Endothelial cell of umbilical vein (primary cell): ENCODE results near the gene ICAM1. TPM values are rescaled to one million over a fixed set of nuclear protein-coding genes. Genes with fewer than 3 reads are reported as not detected.

ENCODE experiments used
- BruUV-seq: library from RNA; stranded (reverse); fragments of 400-500 nt; replicated peaks from 2 replicates; lab custom pipeline; 2021; lab: Mats Ljungman, UMichigan
- CTCF ChIA-PET: fragments of 300-600, 350-600 bp; sonication (Branson Sonifier 250); formaldehyde crosslinking; loops from one replicate; lab custom pipeline; 2021; ENCODE audit warnings: antibody characterized with exemption, inconsistent platforms; lab: Charles Lee
- POLR2A ChIA-PET: fragments of 300-600, 350-600 bp; sonication (Branson Sonifier 250); formaldehyde crosslinking; loops from one replicate; lab custom pipeline; 2021; ENCODE audit warnings: antibody characterized with exemption, inconsistent platforms; lab: Charles Lee
- DNase-seq: peaks from one replicate; pipeline ENCODE4 v3.0.0-alpha.2; 2011; ENCODE audit warnings: low read depth, low spot score
- FAIRE-seq: peaks from 2 replicates; lab custom pipeline; 2011; peaks lifted over from hg19 to GRCh38; lab: Jason Lieb, UNC
- H2AFZ ChIP-seq: 2 replicates; pipeline ENCODE4 v1.6.0; 2012; ENCODE audit warnings: low read depth, low read length, control low read depth, inconsistent platforms
- H3K27ac ChIP-seq: 2 replicates; pipeline ENCODE4 v1.5.1; 2011; ENCODE audit warnings: low read depth, mild to moderate bottlenecking, control low read depth, low read length, moderate library complexity; ENCODE audit not compliant: insufficient read depth
- H3K27me3 ChIP-seq, 2 experiments: 2 replicates each; pipeline versions ENCODE4 v1.6.0 to v1.6.1; 2011; ENCODE audit warnings: low read length in 2 of 2, mixed read lengths in 1 of 2; ENCODE audit not compliant: control insufficient read depth in 2 of 2, insufficient read depth in 2 of 2
- H3K36me3 ChIP-seq, 2 experiments: 2 replicates in 1 of 2; 3 replicates in 1 of 2; pipeline ENCODE4 v1.5.1; 2011; ENCODE audit warnings: low read length in 2 of 2, mild to moderate bottlenecking in 1 of 2, moderate library complexity in 1 of 2; ENCODE audit not compliant: control insufficient read depth in 2 of 2, insufficient read depth in 2 of 2; ENCODE audit errors: extremely low read depth in 1 of 2
- H3K4me1 ChIP-seq: 3 replicates; pipeline ENCODE4 v1.5.1; 2011; ENCODE audit warnings: mild to moderate bottlenecking, low read length; ENCODE audit not compliant: control insufficient read depth, insufficient read depth; ENCODE audit errors: extremely low read depth
- H3K4me2 ChIP-seq: 2 replicates; pipeline ENCODE4 v1.6.1; 2011; ENCODE audit warnings: low read length, control low read depth, mixed read lengths; ENCODE audit not compliant: insufficient read depth
- H3K4me3 ChIP-seq, 3 experiments: fragments of 200-600 bp in 1 of 3; sonication (generic), shearing (Covaris generic) in 1 of 3; replicated peaks in 1 of 3; 2 replicates each; pipeline ENCODE4 v1.5.1; 2011 to 2016; ENCODE audit warnings: control low read depth in 3 of 3, low read length in 3 of 3, mild to moderate bottlenecking in 2 of 3, inconsistent platforms in 1 of 3, low read depth in 1 of 3, moderate library complexity in 1 of 3; ENCODE audit not compliant: insufficient read depth in 1 of 3
- H3K79me2 ChIP-seq: 2 replicates; pipeline ENCODE4 v1.6.0; 2012; ENCODE audit warnings: low read length, inconsistent platforms; ENCODE audit not compliant: control insufficient read depth, insufficient read depth
- H3K9ac ChIP-seq: replicated peaks from 2 replicates; pipeline ENCODE3; 2011; ENCODE audit warnings: low read length, control low read depth; ENCODE audit not compliant: insufficient read depth; ENCODE audit errors: extremely low read depth
- H3K9me1 ChIP-seq: replicated peaks from 3 replicates; pipeline ENCODE4 v1.6.0; 2011; ENCODE audit warnings: mild to moderate bottlenecking, low read length; ENCODE audit not compliant: control insufficient read depth, insufficient read depth; ENCODE audit errors: extremely low read depth
- H3K9me3 ChIP-seq: replicated peaks from 2 replicates; pipeline ENCODE4 v1.5.1; 2012; ENCODE audit warnings: low read length, inconsistent platforms; ENCODE audit not compliant: control insufficient read depth, insufficient read depth
- H4K20me1 ChIP-seq: replicated peaks from 2 replicates; pipeline ENCODE3; 2011; ENCODE audit warnings: mild to moderate bottlenecking, low read length; ENCODE audit not compliant: control insufficient read depth, insufficient read depth; ENCODE audit errors: extremely low read depth
- CTCF ChIP-seq, 2 donors: IDR thresholded peaks; 1 replicate in 1 of 2; 2 replicates in 1 of 2; pipeline ENCODE4 v1.5.1; 2011; ENCODE audit warnings: low read length in 2 of 2, mild to moderate bottlenecking in 2 of 2, moderate library complexity in 2 of 2, control low read depth in 1 of 2, inconsistent platforms in 1 of 2, low read depth in 1 of 2; ENCODE audit not compliant: insufficient read depth in 1 of 2; ENCODE audit errors: extremely low read depth in 1 of 2
- EZH2 ChIP-seq: IDR thresholded peaks from 2 replicates; pipeline ENCODE4 v1.6.1; 2012; ENCODE audit warnings: borderline replicate concordance, low read depth, mild to moderate bottlenecking, moderate library complexity, low read length, inconsistent platforms; ENCODE audit not compliant: severe bottlenecking
- FOS ChIP-seq: IDR thresholded peaks from 2 replicates; pipeline ENCODE4 v1.6.1; 2011; ENCODE audit warnings: mild to moderate bottlenecking, low read length, moderate library complexity, borderline replicate concordance; ENCODE audit not compliant: insufficient read depth
- GATA2 ChIP-seq: IDR thresholded peaks from 2 replicates; pipeline ENCODE4 v1.7.0; 2011; ENCODE audit warnings: low read depth, mild to moderate bottlenecking, moderate library complexity, mixed read lengths, low read length; ENCODE audit not compliant: insufficient read length, insufficient read depth
- JUN ChIP-seq: IDR thresholded peaks from 2 replicates; pipeline ENCODE4 v1.6.1; 2011; ENCODE audit warnings: borderline replicate concordance, low read depth; ENCODE audit not compliant: insufficient read length, insufficient read depth
- MAX ChIP-seq: IDR thresholded peaks from 2 replicates; pipeline ENCODE4 v1.6.1; 2011; ENCODE audit not compliant: insufficient read depth, insufficient read length
- MYC ChIP-seq: IDR thresholded peaks from one replicate; pipeline ENCODE4 v1.6.1; 2011; ENCODE audit warnings: mild to moderate bottlenecking, low read depth, low read length
- POLR2A ChIP-seq: IDR thresholded peaks from 2 replicates; pipeline ENCODE4 v1.6.1; 2012; ENCODE audit warnings: low read depth, mild to moderate bottlenecking, control low read depth, low read length
- POLR2AphosphoS5 ChIP-seq: IDR thresholded peaks from 2 replicates; pipeline ENCODE4 v1.6.1; 2012; ENCODE audit warnings: low read depth, mild to moderate bottlenecking, control low read depth, low read length, moderate library complexity; ENCODE audit not compliant: insufficient read depth
- dilution Hi-C: fragments of 300-500 bp; cut with MboI; formaldehyde crosslinking; loops from one replicate; pipeline ENCODE4 v1.15.0; 2019; ENCODE audit warnings: low sequenced_read_pairs; ENCODE audit not compliant: extremely low pct_ligation_motif_present
- intact Hi-C: fragments of 100-400 bp; cut with micrococcal nuclease; formaldehyde crosslinking; loops from one replicate; pipeline ENCODE4 v1.10.0; 2022
- polyA plus RNA-seq, 4 experiments: library from polyadenylated mRNA; depleted of rRNA in 3 of 4; stranded (reverse) in 3 of 4; unstranded in 1 of 4; fragments of >200 nt; gene quantifications; 2 replicates each; pipeline versions ENCODE4 v1.2.1 to v1.2.3, GENCODE V29; 2011 to 2012; ENCODE audit warnings: missing spikeins in 1 of 4
- total RNA-seq: library from RNA; stranded (reverse); gene quantifications from 2 replicates; pipeline ENCODE4 v1.2.3, GENCODE V29; 2021

ICAM1 gene
- total and polyA plus RNA-seq, 2 donors (not counting 3 experiments of a cell fraction or from before 2014, with no cell fraction given): 20.5 to 30.4 TPM

DNA sequence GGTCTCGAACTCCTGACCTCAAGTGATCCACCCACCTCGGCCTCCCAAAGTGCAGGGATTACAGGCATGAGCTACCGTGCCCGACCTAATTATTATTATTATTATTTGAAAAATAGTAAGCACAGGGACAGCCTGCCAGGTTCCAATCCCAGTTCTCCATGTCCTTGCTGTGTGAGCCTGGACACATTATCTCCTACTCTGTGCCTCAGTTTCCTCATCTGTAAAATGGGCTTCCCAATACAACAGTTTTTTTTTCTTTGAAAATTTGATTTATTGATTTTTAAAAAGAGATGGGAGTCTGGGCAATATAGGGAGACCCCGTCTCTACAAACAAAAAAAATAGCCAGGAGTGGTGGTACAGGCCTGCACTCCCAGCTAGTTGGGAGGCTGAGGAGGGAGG lies 35.4 kb downstream of the ICAM1 start:
- Histone ChIP-seq H3K9me3 (no peaks in the 10 kb centered on the region), H3K79me2 (no peaks in the 10 kb centered on the region), H3K4me2 (no peak overlapping the region), H3K27ac (no peak overlapping the region), H3K9me1 (no peaks in the 10 kb centered on the region), H2AFZ (no peak overlapping the region), H3K36me3 (peaks cover 0 to 3% of the 10 kb centered on the region in 2 experiments), H4K20me1 (no peaks in the 10 kb centered on the region), H3K27me3 (no peaks in the 10 kb centered on the region), H3K4me1 (no peaks in the 10 kb centered on the region), H3K4me3 (no peak overlapping the region), H3K9ac (no peak overlapping the region)
- intact Hi-C loops (no loop called here), dilution Hi-C loops (no loop called here)
- FAIRE-seq: no peak
- TF ChIP-seq MYC: no peak
- DNase-seq: no peak
- ChIA-PET CTCF (interaction anchor here (0.6 to 2.3 kb wide), 6 partner anchors 37 to 1369 kb away, joined by 3 to 9 read pairs (median 6); no protein-coding TSS in a partner anchor), POLR2A (no interaction called here)
- no TSS peak for BruUV-seq

DNA sequence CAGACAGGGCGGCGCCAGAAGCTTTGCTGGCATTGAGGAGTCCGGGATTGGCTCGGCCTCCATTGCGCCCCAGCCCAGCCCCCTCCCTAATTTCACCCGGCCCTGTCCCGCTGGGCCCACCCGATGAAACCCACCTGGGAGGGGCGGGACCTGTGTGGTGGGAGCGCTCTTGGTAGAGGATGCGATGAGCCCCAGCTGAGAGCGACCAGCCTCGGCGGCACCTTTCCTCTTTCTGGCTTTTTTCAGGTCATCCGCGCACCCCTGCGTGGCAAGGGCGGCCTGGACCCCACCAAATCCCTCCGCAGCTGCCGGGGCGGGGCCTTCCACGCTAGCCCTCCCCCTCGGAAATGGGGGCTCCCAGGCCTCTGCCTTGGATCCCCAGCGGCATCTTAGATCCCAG lies 38.5 kb downstream of the ICAM1 start, which contains the start of gene ZGLP1:
Gene ZGLP1, minus strand, starts transcription at position 393 of the 400 bp plus-strand sequence.
- TF ChIP-seq GATA2 (no peak), MAX (no peak), MYC (no peak), CTCF (IDR thresholded peaks at IDR 0.05; ENCODE audit: extremely low read depth in 1 of 2, insufficient read depth in 1 of 2, low read depth in 1 of 2, low read length in 2 of 2) (no peak), POLR2AphosphoS5 (no peak), FOS (no peak), POLR2A (no peak), JUN (no peak), EZH2 (no peak)
- Histone ChIP-seq H3K9me1 (no peaks in the 10 kb centered on the region), H2AFZ (no peak within 1 kb of the TSS), H3K9ac (no peak within 1 kb of the TSS), H3K36me3 (peaks cover 0 to 3% of the 10 kb centered on the region in 2 experiments), H3K27ac (no peak within 1 kb of the TSS), H3K4me3 (no peak within 1 kb of the TSS), H3K27me3 (no peaks in the 10 kb centered on the region), H3K9me3 (no peaks in the 10 kb centered on the region), H3K4me2 (no peak within 1 kb of the TSS), H4K20me1 (no peaks in the 10 kb centered on the region), H3K4me1 (no peaks in the 10 kb centered on the region), H3K79me2 (no peaks in the 10 kb centered on the region)
- CTCF ChIA-PET: interaction anchor here (1.0 kb wide), 1 partner anchor 20 kb away, joined by 3 read pairs; the partner anchor contains the start of gene ICAM5
- DNase-seq (no peak), FAIRE-seq (no peak)
- no TSS peak for BruUV-seq
- intact Hi-C loops: no loop called here
- POLR2A ChIA-PET: no interaction called here
- dilution Hi-C loops: no loop called here
